Heart left ventricle (tissue), 16 donors: Measurements from ENCODE around the gene GNGT2. TPM values are rescaled to one million over a fixed set of nuclear protein-coding genes. Genes with fewer than 3 reads are reported as not detected.

Experiments used
- ATAC-seq, 4 donors: fragments of 200-7000 bp; cut with Tn5 transposase; one replicate each; pipeline ENCODE4 v1.9.1; 2020 to 2022; ENCODE audit warnings: moderate library complexity in 4 of 4, mild to moderate bottlenecking in 3 of 4, moderate number of reproducible peaks in 1 of 4
- DNase-seq, 5 donors: peaks; one replicate each; pipeline ENCODE4 v3.0.0-alpha.2; 2020
- H3K27ac ChIP-seq, 12 donors: fragments of 200-600 bp; sonication (generic) in 4 of 12; one replicate each; pipeline versions ENCODE4 v1.5.0 to v1.8.0; 2016 to 2022; ENCODE audit warnings: mild to moderate bottlenecking in 2 of 12
- H3K27me3 ChIP-seq, 9 donors: fragments of 200-600 bp; sonication (generic) in 2 of 9; one replicate each; pipeline versions ENCODE4 v1.5.1 to v1.8.0; 2016 to 2022; ENCODE audit warnings: mild to moderate bottlenecking in 3 of 9
- H3K36me3 ChIP-seq, 9 donors: fragments of 200-600 bp; sonication (generic) in 2 of 9; one replicate each; pipeline versions ENCODE4 v1.5.0 to v1.8.0; 2018 to 2022; ENCODE audit warnings: mild to moderate bottlenecking in 2 of 9
- H3K4me1 ChIP-seq, 12 donors: fragments of 200-600 bp; sonication (generic) in 4 of 12; one replicate each; pipeline versions ENCODE4 v1.5.0 to v1.8.0; 2016 to 2022; ENCODE audit warnings: mild to moderate bottlenecking in 3 of 12
- H3K4me3 ChIP-seq, 12 donors: fragments of 200-600 bp; sonication (generic) in 4 of 12; one replicate each; pipeline versions ENCODE4 v1.5.0 to v1.8.0; 2017 to 2022; ENCODE audit warnings: mild to moderate bottlenecking in 9 of 12, moderate library complexity in 4 of 12
- H3K9me3 ChIP-seq, 12 donors: fragments of 200-600 bp; sonication (generic) in 4 of 12; one replicate each; pipeline versions ENCODE4 v1.5.0 to v1.8.0; 2016 to 2022; ENCODE audit warnings: mild to moderate bottlenecking in 1 of 12
- POLR2A ChIP-seq, 2 donors: fragments of 450-650 bp; IDR thresholded peaks; one replicate each; pipeline ENCODE4 v1.6.1; 2017; ENCODE audit warnings: antibody characterized with exemption in 2 of 2, mild to moderate bottlenecking in 2 of 2, moderate library complexity in 2 of 2
- whole genome bisulfite sequencing, 4 donors: extraction: QIAGEN DNeasy Blood & Tissue Kit in 2 of 4; methylation state at CpG; one replicate each; pipeline versions ENCODE4 v1.1.5 to v1.1.7; 2013 to 2018; 5-methylcytosine and 5-hydroxymethylcytosine counted together
- intact Hi-C, 10 donors: fragments of 100-400 bp; cut with DNase I; formaldehyde crosslinking; loops; one replicate each; pipeline versions ENCODE4 v1.11.1 to v1.14.2; 2022
- polyA plus RNA-seq, 2 donors: library from polyadenylated mRNA; stranded (reverse); fragments of 200-250 nt; gene quantifications; one replicate each; pipeline ENCODE4 v1.2.3, GENCODE V29; 2013
- total RNA-seq, 9 donors: library from RNA; depleted of rRNA in 2 of 9; stranded (reverse); fragments of >200 nt in 2 of 9; fragmentation: NEBNext Ultra II Directional in 3 of 9; extraction: Animal tissue kit (Norgen Biotek cat#: 25700) in 3 of 9; gene quantifications; one replicate each; pipeline versions ENCODE4 v1.1.0 to v1.2.4, GENCODE V29; 2016 to 2023
- TF ChIP-seq, protein P1 (sequence below), 12 donors: fragments of 200-600 bp; sonication (generic) in 4 of 12; IDR thresholded peaks; one replicate each; pipeline versions ENCODE4 v1.5.0 to v1.8.0; 2018 to 2022; ENCODE audit warnings: antibody characterized with exemption in 12 of 12, mild to moderate bottlenecking in 5 of 12
- donor health status: ischemic (EF 13 %, LVEDD 7.1; RV severe dilation, severe dysfunction).
- donor health status: healthy with polysubstance abuse.
- donor health status: DM: no; HTN: yes; CAD: no.
- donor health status: DM: no; HTN: no; CAD: no.
- donor health status: ischemic (EF 25% LVEDD 6.9; RV normal size, moderate dysfunction).
- donor health status: ischemic (EF 25% LVEDD 5.7; RV mildly dilated, moderate dysfunction).
- donor health status: healthy.
- donor health status: DM: yes; HTN: yes; CAD: no.
- donor health status: ischemic (EF 35%, LVEDD 5.7; RV mildly dilated, moderate dysfunction).
- donor health status: nonischemic (EF 11% LVEDD 7.7; RV severe dilation, severe dysfunction).
- donor health status: DM: yes; HTN: yes; CAD: no.
- donor health status: PGD.
- donor health status: ischemic (EF 29% LVEDD 5.4; RV normal size, mild dysfunction).
- donor health status: nonischemic (EF 23%, LVEDD 6.1; RV moderate dilation, normal function).

Gene GNGT2
- total and polyA plus RNA-seq, 11 donors, result 0.76 to 4.9 (median 1.5) TPM

DNA sequence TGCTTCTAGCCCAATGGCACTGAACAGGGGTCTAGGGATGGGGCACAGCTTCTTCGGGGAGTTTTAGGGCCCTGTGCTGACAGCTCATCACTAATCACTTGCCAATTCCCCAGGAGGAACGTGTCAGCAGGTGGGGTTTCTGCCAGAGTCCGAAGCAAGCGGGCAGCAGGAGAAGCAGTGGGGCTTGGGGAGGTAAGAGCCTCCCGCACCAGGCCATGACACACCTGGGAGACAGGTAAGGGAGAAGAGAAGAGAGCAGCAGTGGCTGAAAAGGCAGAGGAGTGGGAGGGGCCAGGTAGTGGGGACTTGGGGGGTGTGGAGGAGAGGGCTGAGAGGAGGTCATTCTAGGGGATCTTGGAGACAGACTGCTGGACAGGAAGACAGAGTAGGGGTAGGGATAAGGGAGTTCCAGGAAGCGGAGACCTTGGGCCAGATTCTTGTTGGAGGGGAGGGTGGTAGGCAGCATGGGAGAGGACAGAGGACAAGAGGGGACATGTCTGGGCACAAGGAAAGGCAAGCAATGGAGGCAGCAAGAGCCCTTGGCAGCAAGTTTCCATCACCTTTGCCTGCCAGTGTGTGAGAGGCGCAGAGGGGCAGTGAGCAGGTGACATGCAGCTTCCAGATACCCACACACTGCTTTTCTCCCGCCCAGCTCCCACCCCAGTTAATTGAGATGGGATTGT lies 15.3 kb upstream of the GNGT2 start:
- DNase-seq (no peak), ATAC-seq (no peak)
- H3K4me1 ChIP-seq, result peaks cover 0 to 47% (median 28%) of the 10 kb centered on the region in 12 donors
- H3K36me3 ChIP-seq, result peaks cover 0 to 5% (median 0%) of the 10 kb centered on the region in 9 donors
- intact Hi-C loops, result loop anchor here (2.0 to 10.0 kb wide), 12 partner anchors 17 to 169 kb away; no protein-coding TSS in a partner anchor
- H3K9me3 ChIP-seq, result no peaks in the 10 kb centered on the region
- H3K27me3 ChIP-seq, result peaks cover 11 to 46% (median 26%) of the 10 kb centered on the region in 9 donors
- H3K4me3 ChIP-seq, result no peak overlapping the region
- H3K27ac ChIP-seq, result no peak overlapping the region
- WGBS, 4 donors, result 74 to 77% (median 75%) methylated on average over 8 of the region's 8 CpGs
- TF ChIP-seq, protein P1, sequence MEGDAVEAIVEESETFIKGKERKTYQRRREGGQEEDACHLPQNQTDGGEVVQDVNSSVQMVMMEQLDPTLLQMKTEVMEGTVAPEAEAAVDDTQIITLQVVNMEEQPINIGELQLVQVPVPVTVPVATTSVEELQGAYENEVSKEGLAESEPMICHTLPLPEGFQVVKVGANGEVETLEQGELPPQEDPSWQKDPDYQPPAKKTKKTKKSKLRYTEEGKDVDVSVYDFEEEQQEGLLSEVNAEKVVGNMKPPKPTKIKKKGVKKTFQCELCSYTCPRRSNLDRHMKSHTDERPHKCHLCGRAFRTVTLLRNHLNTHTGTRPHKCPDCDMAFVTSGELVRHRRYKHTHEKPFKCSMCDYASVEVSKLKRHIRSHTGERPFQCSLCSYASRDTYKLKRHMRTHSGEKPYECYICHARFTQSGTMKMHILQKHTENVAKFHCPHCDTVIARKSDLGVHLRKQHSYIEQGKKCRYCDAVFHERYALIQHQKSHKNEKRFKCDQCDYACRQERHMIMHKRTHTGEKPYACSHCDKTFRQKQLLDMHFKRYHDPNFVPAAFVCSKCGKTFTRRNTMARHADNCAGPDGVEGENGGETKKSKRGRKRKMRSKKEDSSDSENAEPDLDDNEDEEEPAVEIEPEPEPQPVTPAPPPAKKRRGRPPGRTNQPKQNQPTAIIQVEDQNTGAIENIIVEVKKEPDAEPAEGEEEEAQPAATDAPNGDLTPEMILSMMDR (IDR thresholded peaks at IDR 0.05), result no peak
- no peak for TF ChIP-seq POLR2A (IDR thresholded peaks at IDR 0.05)

DNA sequence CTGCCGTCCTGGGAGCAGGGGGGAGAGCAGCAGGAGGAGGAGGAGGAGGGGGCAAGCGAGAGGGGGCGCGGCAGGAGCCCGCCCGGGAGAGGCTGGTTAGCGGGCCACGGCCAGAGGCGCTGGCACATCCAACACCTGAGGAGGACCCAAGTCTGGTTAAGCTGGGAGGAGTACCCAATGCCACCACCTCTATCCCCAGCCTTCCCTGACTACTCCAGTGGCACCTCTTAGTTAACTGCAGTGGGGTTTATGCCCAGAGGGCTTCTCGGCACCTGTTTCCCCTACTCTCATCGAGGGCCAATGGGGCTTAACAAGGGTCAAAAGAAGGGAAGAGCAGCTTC lies 14.6 kb upstream of the GNGT2 start:
- Histone ChIP-seq H3K27me3 (peaks cover 11 to 51% (median 29%) of the 10 kb centered on the region in 9 donors), H3K27ac (no peak overlapping the region), H3K9me3 (no peaks in the 10 kb centered on the region), H3K4me3 (peak overlapping the region in 7 of 12 donors; percentile 14 to 48 (median 28)), H3K4me1 (peaks cover 0 to 46% (median 22%) of the 10 kb centered on the region in 12 donors), H3K36me3 (peaks cover 0 to 10% (median 0%) of the 10 kb centered on the region in 9 donors)
- intact Hi-C loops, result loop anchor here in 9 of 10 donors (5.0 to 10.0 kb wide), 9 partner anchors 33 to 170 kb away; no protein-coding TSS in a partner anchor
- DNase-seq (no peak), ATAC-seq (peak in 1 of 4 donors; percentile 6)
- WGBS, 4 donors, result 17 to 22% (median 20%) methylated on average over 7 to 11 of the region's 11 CpGs
- TF ChIP-seq, protein P1 (IDR thresholded peaks at IDR 0.05), result no peak
- TF ChIP-seq POLR2A (IDR thresholded peaks at IDR 0.05), result no peak

DNA sequence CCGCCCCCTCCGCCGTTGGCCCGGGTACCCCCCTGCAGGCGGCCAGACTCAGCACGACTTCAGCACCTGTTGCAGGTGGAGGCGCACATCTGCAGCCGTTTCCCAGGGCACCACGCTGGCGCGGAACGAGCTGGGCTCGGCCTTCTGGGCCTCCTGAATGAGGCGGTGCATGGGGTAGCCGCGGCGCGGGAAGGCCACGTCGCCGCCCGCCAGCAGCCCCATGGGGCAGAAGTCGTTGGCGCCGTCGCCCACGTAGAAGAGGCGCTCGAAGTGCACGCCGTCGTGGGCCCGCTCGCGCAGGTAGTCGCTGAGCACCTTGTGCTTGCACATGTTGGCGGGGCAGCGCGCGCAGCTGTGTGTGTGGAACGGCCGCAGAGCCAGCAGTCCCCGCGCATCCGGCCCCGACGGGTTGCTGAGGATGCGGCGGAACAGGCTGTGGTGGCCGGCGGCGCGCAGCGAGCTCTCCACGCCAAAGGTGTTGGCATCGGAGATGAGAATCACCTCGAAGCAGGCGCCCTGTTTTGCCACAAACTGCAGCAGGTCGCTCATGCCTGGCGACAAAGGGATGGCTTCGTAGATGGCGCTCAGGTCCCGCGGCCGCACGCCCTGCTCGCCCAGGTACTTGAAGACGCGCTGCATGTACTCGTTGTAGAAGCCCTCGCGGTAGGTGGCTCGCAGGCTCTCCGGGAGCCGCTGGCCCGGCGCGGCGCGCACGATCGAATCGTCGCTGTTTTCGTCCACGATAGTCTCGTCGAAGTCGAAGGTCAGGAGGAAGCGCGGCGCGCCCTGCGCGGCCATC lies 14.0 kb upstream of the GNGT2 start:
- no peaks in the 10 kb centered on the region for H3K9me3 ChIP-seq
- H3K27ac ChIP-seq, result no peak overlapping the region
- H3K4me3 ChIP-seq, result peak overlapping the region in 11 of 12 donors; percentile 12 to 48 (median 28)
- H3K4me1 ChIP-seq, result peaks cover 0 to 46% (median 20%) of the 10 kb centered on the region in 12 donors
- TF ChIP-seq POLR2A (IDR thresholded peaks at IDR 0.05), result no peak
- TF ChIP-seq, protein P1 (IDR thresholded peaks at IDR 0.05), result no peak
- peaks cover 0 to 14% (median 0%) of the 10 kb centered on the region in 9 donors for H3K36me3 ChIP-seq
- DNase-seq, result peak in 3 of 5 donors; percentile 30 to 80 (median 40)
- 0 to 7% (median 1%) methylated on average over 14 to 95 of the region's 95 CpGs for WGBS, 4 donors
- intact Hi-C loops, result loop anchor here in 2 of 10 donors (10.0 kb wide), 3 partner anchors 50 to 170 kb away; no protein-coding TSS in a partner anchor
- H3K27me3 ChIP-seq, result peaks cover 11 to 57% (median 32%) of the 10 kb centered on the region in 9 donors
- peak in 2 of 4 donors; percentile 7 to 27 for ATAC-seq
